ENCODE results near the gene GNE. TPM values are rescaled to one million over a fixed set of nuclear protein-coding genes. Genes with fewer than 3 reads are reported as not detected.

GNE gene, protein sequence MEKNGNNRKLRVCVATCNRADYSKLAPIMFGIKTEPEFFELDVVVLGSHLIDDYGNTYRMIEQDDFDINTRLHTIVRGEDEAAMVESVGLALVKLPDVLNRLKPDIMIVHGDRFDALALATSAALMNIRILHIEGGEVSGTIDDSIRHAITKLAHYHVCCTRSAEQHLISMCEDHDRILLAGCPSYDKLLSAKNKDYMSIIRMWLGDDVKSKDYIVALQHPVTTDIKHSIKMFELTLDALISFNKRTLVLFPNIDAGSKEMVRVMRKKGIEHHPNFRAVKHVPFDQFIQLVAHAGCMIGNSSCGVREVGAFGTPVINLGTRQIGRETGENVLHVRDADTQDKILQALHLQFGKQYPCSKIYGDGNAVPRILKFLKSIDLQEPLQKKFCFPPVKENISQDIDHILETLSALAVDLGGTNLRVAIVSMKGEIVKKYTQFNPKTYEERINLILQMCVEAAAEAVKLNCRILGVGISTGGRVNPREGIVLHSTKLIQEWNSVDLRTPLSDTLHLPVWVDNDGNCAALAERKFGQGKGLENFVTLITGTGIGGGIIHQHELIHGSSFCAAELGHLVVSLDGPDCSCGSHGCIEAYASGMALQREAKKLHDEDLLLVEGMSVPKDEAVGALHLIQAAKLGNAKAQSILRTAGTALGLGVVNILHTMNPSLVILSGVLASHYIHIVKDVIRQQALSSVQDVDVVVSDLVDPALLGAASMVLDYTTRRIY
- 11.3 to 15.3 TPM (median 14.8 TPM) in 5 replicates for total RNA-seq (2022; extraction: Qiagen RNA extraction)

DNA sequence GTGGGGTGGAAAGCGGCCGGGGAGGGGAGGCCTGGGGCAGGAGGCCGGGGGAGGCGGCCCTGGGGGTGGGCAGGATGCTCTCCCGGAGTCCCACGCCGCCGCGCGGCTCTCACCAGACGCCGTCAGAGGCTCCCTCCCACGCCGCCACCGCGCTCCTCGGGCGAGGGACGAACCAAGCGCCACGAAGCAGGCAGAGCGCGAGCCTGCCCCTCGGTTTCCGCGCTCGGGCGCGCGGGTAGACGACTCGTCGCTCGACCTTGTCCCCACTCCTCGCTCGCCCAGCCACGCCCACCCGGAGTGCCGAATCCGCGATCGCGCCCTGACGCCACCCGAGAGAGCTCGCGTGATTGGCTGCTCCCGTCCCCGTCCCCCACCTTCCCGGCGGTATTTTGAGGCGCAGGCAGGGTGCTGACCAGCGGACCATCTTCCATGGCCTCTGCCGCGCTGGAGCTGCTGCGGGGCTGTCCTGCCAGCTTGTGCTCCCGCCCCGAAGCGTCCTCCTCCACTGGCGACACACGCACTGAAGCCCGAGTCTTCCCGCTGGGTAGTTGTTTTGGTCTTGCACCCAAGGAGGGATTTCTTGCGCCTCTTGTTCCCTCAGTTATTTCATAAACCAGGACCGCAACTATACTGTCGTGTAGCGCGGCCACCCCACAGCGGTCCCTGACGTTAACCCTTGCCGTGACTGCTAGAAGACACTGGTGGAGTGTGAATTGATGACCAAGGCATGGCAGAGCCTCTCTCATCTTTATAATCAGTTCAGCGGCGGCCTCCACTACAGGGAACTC lies at the start of gene GNE:
TSS of gene GNE (minus strand) at position 241 of the 788 bp plus-strand sequence. CDS start 9,093 bp downstream, outside the sequence.

DNA sequence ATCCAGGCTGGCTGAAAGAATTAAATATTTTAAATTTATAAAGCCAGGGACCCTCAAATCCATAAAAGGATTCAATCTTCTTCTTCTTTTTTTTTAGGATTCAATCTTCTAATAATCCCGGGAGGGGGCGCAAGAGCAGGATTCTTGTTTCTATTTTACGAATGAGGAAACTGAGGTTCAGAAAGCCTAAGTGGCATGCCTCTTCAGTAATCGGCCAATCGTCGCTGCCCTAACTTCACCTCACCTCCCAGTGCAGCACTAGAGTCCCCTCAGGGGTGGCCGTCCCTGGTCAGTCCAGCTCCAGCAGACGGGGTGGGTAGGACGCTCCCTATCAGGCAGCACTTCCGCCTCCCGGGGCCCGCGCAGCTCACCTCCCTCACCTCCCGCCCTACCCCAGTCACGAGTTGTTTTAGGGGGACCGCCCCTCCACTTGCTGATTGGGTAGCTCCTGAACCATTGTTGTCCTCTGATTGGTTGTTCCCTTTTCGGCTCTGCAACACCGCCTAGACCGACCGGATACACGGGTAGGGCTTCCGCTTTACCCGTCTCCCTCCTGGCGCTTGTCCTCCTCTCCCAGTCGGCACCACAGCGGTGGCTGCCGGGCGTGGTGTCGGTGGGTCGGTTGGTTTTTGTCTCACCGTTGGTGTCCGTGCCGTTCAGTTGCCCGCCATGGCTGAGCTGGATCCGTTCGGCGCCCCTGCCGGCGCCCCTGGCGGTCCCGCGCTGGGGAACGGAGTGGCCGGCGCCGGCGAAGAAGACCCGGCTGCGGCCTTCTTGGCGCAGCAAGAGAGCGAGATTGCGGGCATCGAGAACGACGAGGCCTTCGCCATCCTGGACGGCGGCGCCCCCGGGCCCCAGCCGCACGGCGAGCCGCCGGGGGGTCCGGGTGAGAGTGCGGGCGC lies 67.6 kb downstream of the GNE start, which contains the start of gene CLTA:
TSS of gene CLTA (plus strand) at position 534 of the 902 bp plus-strand sequence. CDS start at position 670, 136 bp downstream.

DNA sequence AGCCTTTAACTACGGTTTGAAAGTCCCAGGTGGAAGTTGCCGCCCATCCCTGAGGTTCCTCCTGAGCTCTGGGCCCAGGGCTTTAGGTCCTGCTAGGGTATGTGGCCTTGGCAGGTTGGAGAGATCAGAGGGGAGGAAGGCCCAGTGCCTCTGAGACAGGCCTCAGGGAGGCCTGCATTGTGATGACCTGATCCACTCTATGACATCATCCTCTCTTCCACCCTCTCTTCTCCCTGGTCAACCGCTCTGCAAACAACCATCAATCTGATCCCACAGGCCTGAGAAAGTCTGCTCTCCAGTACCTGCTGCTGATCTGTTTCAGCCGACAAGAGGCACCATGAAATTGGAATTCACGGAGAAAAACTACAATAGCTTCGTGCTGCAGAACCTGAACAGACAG lies 89.1 kb downstream of the GNE start, which contains the start of gene CCIN:
TSS of gene CCIN (plus strand) at position 223 of the 400 bp plus-strand sequence. CDS start at position 338, 115 bp downstream.

Other genes with a start within 250 kb of the GNE start
- 5.6 to 6.9 TPM (median 5.7 TPM) in 5 replicates for gene RECK, start 221.5 kb downstream of the GNE start, total RNA-seq (2022; extraction: Qiagen RNA extraction)
- 8.5 to 12.1 TPM (median 10.4 TPM) in 5 replicates for gene GLIPR2, start 121.7 kb downstream of the GNE start, total RNA-seq (2022; extraction: Qiagen RNA extraction)
- 0.05 TPM in 1 of 5 replicates, not detected in the others for gene CCIN, start 89.1 kb downstream of the GNE start, total RNA-seq (2022; extraction: Qiagen RNA extraction)
- 335 to 441 TPM (median 388 TPM) in 5 replicates for gene CLTA, start 67.5 kb downstream of the GNE start, total RNA-seq (2022; extraction: Qiagen RNA extraction)
- gene RNF38, start 141.8 kb upstream of the GNE start, total RNA-seq (2022; extraction: Qiagen RNA extraction), result 6.7 to 9.4 TPM (median 8.6 TPM) in 5 replicates

Measured in A549 treated with CORT108297 at 1 μM for 4 hours (cell line).